ENCODE measurements around the gene PRAMEF1.

The PRAMEF1 gene

GRCh38 chr1:12748778-12749355 lies 42.3 kb upstream of the PRAMEF1 start:
- peaks cover 4% of the 10 kb centered on the region for H3K27me3 ChIP-seq (ENCODE audit: insufficient read depth, poor library complexity, severe bottlenecking)
- no peak for DNase-seq (ENCODE audit: low read depth in 1 of 2, low spot score in 1 of 2)

GRCh38 chr1:12754738-12755137 lies 36.5 kb upstream of the PRAMEF1 start:
- DNase-seq (ENCODE audit: low read depth in 1 of 2, low spot score in 1 of 2) = no peak
- no peak for TF ChIP-seq SPI1 (IDR thresholded peaks at IDR 0.05; ENCODE audit: borderline replicate concordance, low read depth)
- TF ChIP-seq, protein P1, sequence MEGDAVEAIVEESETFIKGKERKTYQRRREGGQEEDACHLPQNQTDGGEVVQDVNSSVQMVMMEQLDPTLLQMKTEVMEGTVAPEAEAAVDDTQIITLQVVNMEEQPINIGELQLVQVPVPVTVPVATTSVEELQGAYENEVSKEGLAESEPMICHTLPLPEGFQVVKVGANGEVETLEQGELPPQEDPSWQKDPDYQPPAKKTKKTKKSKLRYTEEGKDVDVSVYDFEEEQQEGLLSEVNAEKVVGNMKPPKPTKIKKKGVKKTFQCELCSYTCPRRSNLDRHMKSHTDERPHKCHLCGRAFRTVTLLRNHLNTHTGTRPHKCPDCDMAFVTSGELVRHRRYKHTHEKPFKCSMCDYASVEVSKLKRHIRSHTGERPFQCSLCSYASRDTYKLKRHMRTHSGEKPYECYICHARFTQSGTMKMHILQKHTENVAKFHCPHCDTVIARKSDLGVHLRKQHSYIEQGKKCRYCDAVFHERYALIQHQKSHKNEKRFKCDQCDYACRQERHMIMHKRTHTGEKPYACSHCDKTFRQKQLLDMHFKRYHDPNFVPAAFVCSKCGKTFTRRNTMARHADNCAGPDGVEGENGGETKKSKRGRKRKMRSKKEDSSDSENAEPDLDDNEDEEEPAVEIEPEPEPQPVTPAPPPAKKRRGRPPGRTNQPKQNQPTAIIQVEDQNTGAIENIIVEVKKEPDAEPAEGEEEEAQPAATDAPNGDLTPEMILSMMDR (IDR thresholded peaks at IDR 0.05; ENCODE audit: insufficient read depth, low read length) = no peak
- TF ChIP-seq GABPA (IDR thresholded peaks at IDR 0.05; ENCODE audit: low read depth) = no peak
- TF ChIP-seq POLR2AphosphoS5 (IDR thresholded peaks at IDR 0.05; ENCODE audit: low read depth) = no peak
- TF ChIP-seq, protein P2, sequence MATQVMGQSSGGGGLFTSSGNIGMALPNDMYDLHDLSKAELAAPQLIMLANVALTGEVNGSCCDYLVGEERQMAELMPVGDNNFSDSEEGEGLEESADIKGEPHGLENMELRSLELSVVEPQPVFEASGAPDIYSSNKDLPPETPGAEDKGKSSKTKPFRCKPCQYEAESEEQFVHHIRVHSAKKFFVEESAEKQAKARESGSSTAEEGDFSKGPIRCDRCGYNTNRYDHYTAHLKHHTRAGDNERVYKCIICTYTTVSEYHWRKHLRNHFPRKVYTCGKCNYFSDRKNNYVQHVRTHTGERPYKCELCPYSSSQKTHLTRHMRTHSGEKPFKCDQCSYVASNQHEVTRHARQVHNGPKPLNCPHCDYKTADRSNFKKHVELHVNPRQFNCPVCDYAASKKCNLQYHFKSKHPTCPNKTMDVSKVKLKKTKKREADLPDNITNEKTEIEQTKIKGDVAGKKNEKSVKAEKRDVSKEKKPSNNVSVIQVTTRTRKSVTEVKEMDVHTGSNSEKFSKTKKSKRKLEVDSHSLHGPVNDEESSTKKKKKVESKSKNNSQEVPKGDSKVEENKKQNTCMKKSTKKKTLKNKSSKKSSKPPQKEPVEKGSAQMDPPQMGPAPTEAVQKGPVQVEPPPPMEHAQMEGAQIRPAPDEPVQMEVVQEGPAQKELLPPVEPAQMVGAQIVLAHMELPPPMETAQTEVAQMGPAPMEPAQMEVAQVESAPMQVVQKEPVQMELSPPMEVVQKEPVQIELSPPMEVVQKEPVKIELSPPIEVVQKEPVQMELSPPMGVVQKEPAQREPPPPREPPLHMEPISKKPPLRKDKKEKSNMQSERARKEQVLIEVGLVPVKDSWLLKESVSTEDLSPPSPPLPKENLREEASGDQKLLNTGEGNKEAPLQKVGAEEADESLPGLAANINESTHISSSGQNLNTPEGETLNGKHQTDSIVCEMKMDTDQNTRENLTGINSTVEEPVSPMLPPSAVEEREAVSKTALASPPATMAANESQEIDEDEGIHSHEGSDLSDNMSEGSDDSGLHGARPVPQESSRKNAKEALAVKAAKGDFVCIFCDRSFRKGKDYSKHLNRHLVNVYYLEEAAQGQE (IDR thresholded peaks at IDR 0.05; ENCODE audit: insufficient replicate concordance, low read depth) = no peak
- H3K27ac ChIP-seq (replicated peaks) = no peak overlapping the region
- no peaks in the 10 kb centered on the region for H3K27me3 ChIP-seq (ENCODE audit: insufficient read depth, poor library complexity, severe bottlenecking)
- H3K4me3 ChIP-seq (replicated peaks; ENCODE audit: insufficient read depth, low read length) = no peak overlapping the region

More at GRCh38 chr1:12748778-12749355, 42.3 kb upstream of the PRAMEF1 start:
- Histone ChIP-seq H3K27ac (replicated peaks) (no peak overlapping the region), H3K4me3 (replicated peaks; ENCODE audit: insufficient read depth, low read length) (no peak overlapping the region)
- TF ChIP-seq GABPA (IDR thresholded peaks at IDR 0.05; ENCODE audit: low read depth) (no peak), SPI1 (IDR thresholded peaks at IDR 0.05; ENCODE audit: borderline replicate concordance, low read depth) (no peak), POLR2AphosphoS5 (IDR thresholded peaks at IDR 0.05; ENCODE audit: low read depth) (no peak)
- TF ChIP-seq, protein P2 (IDR thresholded peaks at IDR 0.05; ENCODE audit: insufficient replicate concordance, low read depth) = no peak
- TF ChIP-seq, protein P1 (IDR thresholded peaks at IDR 0.05; ENCODE audit: insufficient read depth, low read length) = no peak

- TF ChIP-seq SPI1 (IDR thresholded peaks at IDR 0.05; ENCODE audit: borderline replicate concordance, low read depth) (no peak), POLR2AphosphoS5 (IDR thresholded peaks at IDR 0.05; ENCODE audit: low read depth) (no peak), GABPA (IDR thresholded peaks at IDR 0.05; ENCODE audit: low read depth) (no peak)
- TF ChIP-seq, protein P2 (IDR thresholded peaks at IDR 0.05; ENCODE audit: insufficient replicate concordance, low read depth) = no peak
- TF ChIP-seq, protein P1 (IDR thresholded peaks at IDR 0.05; ENCODE audit: insufficient read depth, low read length) = no peak
- no peak overlapping the region for H3K27ac ChIP-seq (replicated peaks)
- no peak for DNase-seq (ENCODE audit: low read depth in 1 of 2, low spot score in 1 of 2)
- no peak overlapping the region for H3K4me3 ChIP-seq (replicated peaks; ENCODE audit: insufficient read depth, low read length)
- H3K27me3 ChIP-seq (ENCODE audit: insufficient read depth, poor library complexity, severe bottlenecking) = no peaks in the 10 kb centered on the region
These were observed 34.9 kb upstream of the PRAMEF1 start for GRCh38 chr1:12756273-12756672.

All from HL-60 (cell line).